HG03139 (cell line): ENCODE results near the gene AIP.
A peak's percentile ranks its signal among the peaks of the same experiment; 100 is the strongest.
"Not testable (repeated sequence)": the region's sequence is repeated elsewhere in the genome, so short reads cannot be mapped to it uniquely, and the experiment has no call there.

Experiments used
- ATAC-seq: cut with Tn5 transposase; IDR thresholded peaks from one replicate; pipeline ENCODE4 v1.9.1; 2021; ENCODE audit not compliant: unreplicated experiment

AIP gene

DNA sequence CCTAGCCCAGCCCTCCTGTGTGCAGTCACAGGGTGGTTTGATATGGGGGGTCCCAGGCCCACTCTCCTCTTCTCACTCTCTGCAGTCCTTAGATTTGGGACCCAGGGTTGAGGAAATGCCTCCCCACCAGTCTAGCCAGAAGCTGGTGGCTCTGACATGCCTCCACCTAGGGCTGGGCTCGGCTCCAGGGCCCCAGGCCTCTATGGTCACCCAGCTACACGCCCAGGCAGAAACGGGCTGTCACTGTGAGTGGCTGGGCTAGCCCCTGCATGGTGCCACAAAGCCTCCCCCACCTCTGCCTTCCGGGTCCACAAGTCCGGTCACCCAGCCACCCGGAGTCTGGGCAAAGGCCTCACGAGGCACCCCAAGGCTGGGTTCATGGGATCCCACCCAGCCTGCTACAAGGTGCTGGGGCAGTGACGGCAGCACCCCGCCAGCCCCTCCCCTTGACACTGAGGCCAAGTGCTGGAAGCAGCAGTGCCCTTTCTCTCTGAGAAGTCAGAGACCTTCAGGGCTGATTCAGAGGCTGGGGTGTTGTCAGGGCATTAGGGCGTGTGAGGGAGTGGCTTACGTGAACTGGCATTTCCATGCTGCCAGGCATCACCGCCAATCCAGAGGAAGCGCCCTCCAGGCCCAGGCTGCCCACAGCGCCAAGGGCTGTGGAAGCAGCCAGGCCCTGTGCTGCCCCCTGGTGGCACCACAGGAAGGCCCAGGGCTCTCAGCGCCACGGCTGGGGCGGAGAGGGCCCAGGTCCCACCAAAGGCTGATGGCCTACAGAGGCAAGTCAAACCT lies 23.0 kb downstream of the AIP start:
- ATAC-seq, result no peak

DNA sequence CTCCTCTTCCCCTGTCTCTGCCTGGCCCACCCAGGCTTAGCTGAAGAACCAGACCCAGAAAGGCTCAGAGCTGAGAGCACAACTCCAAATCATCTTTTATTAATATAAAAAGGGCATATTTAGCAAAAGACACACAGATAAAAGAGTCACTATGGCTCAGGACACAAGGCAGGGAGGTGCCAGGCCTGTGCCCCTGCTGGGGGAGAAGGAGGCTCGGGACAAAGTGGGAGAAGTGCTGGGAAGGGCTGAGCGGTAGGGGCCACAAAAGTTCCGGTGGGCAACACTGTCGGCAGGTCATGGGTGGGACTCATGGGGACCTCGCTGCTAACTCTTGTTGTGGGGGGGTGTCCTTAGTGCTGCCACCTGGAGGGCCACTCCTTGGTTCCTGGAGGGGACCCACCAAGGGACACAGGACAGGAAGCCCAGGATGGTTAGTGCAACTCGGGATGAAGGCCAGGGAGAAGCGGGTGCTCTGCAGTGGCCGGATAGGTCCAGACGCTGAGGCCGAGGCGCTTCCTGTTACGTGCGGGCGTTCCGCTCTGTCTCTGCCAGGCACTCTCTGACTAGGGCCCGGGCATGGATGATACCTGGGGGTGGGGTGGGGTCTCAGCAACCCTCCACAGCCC lies 23.7 kb downstream of the AIP start:
- no peak for ATAC-seq

DNA sequence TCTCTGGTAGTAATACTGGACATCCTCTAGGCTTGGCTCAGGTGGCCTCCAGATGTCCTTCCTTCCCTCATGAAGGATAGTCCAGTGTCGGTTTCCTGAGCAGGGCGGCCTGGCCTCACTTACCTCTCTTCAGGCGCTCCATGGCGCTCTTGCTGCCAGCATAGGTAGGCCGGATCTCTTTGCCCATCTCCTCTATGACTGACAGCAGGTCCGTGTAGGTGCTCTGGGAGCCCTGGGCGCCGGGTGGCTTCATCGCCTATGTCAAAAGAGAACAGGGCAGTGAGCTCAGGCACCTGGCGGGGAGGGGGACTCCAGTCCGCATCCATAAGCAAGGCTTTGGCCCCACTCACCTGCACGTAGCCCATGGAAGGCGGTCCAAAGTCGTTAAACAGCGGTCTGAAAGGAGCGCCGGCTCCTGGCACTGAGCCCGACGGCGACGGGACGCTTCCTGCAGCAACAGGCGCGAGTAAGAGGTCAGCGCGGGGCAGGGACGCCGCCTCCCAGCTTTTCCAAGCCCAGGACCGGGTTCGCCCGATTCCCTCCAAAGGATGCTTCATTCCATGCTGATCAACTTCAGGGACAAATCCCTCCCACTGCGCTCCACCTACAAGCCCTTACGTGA lies 24.5 kb downstream of the AIP start:
- ATAC-seq, result no peak

DNA sequence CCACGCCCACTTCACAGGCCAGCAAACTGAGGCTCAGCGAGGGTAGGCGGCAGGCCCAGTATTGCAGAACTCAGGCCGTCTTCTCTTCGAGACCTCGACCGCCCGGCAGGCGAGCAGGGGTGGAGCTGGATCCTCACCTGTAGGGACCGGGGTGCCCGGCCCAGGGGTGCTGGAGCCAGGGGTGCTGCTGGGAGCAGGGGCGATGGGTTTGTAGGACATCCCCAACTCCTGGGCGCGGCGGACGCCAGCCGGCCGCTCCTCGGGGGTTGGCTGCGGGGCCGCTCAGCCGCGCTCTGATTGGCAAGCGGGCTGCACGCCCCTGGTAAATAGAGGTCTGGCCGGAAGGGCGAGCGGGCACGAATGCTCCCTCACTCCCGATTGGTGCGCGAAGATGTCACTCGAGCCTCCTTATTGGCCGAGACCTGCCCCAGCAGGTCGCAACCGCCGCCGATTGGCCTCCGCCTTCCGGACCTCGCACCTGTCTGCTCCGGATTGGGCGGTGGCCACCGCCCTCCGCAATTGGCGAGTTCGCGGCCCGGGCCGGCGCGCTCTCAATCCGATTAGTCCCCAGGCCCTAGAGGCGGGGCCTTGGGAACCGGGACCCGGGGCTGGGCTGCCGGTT lies 25.1 kb downstream of the AIP start, which contains the start of gene CDK2AP2:
Gene CDK2AP2 (minus strand): TSS at position 299 of the 622 bp plus-strand sequence. CDS start 80 bp downstream, at position 219.
- ATAC-seq, result peak; percentile 62

DNA sequence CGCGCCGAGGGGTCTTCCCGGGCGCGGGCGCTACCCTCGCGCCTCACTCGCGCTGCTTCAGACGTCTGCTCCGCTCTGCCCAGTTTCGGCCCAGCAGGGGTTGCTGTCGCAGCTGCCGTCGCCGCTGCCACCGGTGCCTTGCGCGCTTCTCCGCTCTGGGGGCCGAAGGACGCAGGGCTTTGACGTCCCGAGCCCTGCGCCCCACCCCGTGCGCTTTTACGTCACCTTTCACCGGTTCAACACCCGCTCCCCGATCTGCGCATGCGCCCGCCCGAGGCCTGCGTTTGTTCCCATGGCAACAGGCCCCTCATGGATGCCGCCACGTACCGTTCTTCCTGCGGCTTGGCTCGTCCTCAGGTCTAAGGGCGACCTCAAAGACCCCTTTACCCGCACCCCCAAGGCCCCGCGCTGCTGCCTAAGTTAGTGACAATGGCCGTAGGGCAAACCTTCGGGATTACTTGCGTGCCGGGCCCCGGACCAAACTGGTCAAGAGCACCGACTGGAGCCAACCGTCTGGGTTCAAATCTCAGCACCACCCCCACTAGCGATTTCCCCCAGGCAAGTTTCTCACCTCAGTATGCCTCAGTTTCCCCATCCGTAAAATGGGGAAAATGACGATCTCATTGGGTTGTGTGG lies 25.8 kb downstream of the AIP start:
- peak; percentile 31 for ATAC-seq

DNA sequence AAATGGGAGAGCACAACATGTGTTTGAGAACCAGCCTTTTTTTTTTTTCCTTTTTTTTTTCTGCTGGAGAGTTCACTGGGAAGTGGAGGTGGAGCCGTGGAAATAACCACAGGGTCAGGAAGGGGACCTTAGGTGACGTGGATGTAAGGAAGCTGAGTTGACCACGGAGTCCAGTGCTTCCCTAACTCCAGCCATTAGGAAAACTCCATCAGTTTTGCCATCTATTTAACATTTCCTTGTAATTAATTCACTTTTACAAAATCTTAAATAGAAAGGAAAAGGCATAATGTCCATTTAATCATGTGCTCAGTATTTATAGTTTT lies 27.2 kb downstream of the AIP start:
- no peak for ATAC-seq

DNA sequence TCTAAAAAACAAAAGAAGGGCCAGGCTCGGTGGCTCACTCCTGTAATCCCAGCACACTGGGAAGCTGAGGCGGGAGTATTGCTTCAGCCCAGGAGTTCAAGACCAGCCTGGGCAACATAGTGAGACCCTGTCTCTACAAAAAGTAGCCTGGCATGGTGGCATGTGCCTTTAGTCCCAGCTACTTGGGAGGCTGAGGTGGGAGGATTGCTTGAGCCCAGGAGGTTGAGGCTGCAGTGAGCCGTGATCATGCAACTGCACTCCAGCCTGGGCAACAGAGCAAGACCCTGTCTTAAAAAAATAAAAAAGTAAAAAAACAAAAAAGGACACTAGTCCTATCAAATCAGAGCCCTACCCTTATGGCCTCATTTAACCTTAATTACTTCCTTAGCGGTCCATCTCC lies 28.7 kb downstream of the AIP start:
- not testable (repeated sequence) for ATAC-seq

DNA sequence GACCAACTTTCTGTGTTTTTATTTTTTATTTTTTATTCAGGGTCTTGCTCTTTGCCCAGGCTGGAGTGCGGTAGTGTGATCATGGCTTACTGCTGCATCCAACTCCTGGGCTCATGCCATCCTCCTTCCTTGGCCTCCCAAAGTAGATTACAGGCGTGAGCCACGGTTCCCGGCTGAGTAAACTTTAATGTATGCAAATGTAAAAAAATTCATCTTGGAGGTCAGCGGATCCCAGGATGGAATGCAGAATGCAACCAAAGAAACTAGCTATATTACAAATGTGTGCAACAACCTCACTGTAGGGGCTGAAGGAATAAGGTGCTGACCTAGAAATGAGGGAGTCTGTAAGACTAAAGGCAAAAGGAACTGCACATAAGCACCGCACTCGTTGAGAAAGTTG lies 31.3 kb downstream of the AIP start:
- ATAC-seq, result no peak

DNA sequence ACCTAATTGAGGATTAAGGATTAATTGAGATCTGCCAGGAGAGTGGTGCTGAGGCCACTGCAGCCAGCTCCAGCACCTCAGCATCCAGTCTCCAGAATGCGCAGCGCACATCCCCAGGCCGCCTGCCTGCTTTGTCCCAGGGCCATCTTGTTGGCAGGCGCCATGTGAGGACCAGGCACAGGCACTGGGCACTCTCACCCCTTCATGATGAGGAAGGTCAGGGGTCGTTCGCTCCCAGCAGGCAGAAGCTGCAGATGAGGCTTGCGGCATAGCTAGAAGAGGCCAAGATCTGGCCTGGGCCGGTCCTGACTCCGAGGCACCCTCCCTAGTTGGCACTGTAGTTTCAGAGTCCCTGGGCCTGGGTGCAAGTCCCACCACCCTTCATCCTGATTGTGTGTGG lies 34.0 kb downstream of the AIP start:
- ATAC-seq, result no peak

DNA sequence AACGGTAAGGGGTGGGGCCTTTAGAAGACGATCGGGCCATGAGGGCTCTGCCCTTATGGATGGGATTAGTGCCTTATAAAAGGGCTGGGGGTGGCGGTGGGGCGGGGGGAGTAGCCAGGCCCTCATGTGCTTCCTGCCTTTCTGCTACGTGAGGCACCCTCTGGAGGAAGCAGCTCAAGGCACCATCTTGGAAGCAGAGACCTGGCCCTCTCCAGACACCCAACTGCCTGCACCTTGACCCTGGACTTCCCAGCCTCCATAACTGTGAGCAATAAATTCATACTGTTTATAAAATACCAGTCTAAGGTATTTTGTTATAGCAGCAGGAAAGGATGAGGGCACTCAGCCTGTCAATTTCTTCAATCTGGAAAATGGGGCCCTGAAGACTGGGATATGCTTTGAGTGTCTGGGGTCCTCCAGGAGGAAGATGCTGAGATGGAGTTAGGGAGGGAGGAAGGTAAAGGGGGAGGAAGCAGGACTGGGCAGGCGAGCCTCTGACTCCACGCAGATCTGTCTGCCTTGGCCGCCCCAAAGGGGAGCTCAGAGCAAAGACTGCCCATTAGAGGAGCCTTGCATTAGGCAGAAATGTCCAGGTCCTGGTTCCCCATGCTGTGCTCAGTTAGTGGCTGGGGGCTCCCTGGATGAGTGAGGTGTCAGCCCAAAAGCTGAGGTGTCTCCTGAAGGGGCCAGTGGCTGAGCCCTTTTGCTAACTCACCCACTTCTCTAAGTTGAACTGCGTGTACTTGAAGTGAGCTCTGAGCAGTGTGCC lies 35.1 kb downstream of the AIP start:
- ATAC-seq, result no peak

DNA sequence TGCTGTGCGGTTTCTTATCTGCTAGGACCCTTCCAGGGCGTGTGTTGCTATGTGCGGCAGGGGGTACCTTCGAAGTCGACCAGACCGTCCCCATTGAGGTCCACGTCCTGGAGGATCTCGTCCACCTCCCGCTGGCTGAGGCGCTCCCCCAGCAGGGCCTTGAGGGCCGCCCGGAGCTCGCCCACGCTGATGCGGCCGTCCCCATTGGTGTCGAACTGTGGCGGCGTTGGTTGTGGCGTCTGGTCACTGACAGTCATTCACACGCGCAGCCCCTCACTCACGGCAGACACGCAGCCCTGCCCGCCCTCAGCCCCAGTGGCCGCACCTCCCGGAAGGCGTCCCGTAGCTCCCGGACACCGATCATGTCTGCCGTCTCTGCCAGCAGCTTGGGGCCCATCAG lies 36.9 kb downstream of the AIP start:
- ATAC-seq, result no peak

DNA sequence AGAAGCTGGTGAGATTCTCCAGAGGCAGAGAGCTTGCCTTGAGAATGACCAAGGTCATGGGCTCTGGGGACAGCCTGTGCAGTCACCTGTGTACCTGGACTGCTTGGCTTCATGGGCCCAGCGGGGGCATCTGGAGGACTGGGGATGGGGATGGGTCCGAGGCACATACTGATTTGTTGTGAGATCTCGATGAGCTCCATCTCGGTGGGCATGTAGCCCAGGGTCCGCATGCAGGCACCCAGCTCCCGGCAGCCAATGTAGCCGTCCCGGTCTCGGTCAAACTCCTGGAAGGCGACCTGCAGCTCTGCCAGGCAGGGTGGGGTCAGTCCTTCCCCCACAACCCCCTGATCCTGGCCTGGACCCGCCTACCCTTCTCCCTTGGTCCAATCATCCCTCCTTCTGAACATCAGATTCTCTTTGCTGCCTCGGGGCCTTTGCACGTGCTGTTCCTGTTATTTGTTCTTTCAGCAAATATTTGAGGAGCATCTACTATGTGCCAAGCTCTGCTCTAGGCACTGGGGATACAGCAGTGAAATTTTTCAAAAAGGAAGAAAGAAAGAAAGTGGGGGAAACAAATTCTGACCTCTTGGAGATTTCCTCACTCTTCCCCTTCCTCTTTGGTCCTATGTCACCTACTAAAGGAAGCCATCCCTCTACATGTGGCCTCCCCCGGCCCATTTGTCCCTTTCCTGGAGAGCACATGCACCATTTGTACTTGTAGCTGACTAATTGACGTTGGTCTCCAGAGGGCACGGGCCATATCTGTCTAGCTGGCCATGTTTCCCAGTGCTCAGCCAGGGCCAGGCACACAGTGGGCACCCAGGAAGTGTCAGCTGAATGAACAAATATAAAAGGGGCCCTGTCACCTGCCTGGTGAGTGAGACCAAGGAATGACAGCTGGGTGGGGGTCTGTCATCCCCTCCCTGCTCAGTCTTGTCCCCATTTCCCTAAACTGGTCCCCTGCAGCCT lies 38.3 kb downstream of the AIP start:
- ATAC-seq, result no peak

DNA sequence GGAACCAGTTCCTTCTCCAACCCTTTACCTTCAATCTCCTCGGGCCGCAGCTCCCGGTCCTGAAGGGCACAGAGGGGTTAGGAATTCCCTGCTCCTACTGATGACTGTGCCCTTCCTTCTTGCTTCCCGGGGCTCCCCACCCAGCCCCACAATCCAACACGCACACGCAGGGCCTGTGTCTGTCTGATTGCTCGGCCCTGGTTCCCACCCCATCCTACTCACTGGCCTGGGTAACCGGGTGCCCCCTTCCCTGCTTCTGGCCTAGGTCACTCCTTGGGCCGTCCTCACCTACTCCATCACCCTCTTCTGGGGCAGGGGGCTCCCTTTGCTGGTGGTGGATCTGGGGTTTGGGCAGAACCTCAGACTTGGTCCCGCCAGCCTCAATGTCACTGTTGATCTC lies 39.1 kb downstream of the AIP start:
- no peak for ATAC-seq

DNA sequence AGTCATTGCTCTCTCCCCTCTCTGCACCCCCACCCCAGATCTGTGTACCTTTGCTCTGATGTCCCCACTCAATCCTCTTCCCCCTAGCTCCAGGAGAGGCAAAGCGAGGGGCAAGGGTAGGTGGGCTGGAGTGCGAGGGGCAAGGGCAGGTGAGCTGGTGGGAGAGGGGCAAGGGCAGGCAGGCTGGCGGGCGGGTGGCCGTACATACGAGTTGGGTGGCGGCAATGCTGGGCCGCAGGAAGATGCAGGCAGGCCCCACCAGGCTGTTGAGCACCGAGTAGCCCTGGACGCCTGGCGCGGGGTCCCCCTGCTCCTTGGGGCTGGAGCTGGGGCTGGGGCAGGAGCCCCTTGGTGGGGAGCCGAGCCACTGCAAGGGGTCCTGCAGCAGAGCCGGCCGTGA lies 39.5 kb downstream of the AIP start:
- ATAC-seq, result no peak

DNA sequence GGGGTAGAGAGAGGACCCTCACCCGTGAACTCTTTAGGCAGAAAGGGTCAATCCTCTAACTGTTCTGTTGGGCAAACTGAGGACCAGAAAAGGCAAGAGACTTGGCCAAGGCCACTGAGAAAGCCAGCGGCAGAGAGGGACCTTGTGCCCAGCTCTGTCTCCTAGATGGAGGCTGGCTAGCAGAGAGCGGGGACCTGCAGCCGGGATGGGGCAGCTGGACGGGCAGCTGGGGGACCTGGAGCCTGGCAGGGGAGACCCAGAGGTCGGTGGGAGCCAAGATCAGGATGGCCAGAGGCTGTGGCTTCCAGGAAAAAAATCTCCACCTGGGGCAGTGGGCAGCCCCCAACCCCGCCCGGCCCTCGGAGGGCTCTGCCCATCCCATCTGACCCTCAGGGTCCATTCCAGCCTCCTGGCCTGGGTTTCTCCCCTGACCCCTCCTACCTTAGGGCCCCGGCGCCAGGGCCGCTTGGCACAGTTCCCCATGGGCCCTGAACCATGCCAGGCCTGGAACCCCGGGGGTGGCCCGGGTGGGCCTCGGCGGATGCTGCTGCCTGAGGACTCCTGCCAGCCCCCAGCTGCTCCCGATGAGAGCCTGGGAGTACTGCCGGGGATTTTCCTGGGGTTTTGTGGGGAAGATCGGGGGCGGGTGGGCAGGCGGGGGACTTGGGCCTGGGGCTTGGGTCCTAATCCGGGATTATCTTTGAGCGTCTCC lies 40.2 kb downstream of the AIP start, which contains the start of gene CABP2:
Gene CABP2 (minus strand): TSS at position 603 of the 712 bp plus-strand sequence. CDS start 120 bp downstream, at position 483.
- no peak for ATAC-seq

DNA sequence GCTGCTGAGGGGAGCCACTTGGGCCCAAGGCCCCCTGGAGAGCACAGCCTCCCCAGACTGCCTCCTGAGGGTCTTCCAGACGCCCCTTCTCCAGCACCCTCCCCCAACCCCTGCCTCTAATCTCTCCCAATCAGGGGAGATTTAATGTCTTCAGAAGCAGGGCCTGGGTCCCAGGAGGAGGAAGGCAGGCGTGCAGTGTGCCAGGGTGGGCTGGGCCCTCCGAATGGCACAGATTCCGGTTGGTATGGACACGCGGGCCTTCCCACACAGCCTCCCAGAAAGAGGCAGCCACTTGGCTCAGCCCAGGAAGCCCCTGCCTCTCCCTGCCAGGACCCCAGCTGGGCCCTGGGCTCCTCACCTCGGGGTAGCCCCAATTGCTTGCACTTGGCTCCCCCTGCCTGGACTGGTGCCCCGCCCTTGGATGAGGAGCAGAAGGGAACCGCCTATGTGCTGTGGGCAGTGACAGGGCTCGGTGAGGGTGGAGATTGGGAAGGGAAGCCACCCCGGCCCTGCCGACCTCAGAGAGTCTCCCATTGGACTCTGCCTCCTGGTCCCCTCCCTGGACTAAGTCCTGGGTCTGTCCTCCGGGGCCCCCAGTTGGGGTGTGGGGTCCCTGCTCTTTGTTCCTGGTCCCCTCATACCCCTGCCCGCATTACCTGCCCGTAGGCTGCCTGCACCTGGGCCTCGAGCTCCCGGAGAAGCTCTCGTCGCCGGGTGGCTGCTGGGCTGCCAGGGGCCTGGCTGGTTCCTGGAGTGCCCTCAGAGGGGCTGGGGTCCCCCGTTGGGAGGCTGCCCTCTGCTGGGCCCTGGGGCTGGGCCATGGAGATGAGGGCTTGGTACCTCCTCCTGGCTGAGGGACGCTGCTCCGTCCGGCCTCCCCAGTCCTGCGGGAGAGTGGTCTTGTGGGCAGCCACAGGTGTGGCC lies 41.0 kb downstream of the AIP start:
- ATAC-seq, result no peak

DNA sequence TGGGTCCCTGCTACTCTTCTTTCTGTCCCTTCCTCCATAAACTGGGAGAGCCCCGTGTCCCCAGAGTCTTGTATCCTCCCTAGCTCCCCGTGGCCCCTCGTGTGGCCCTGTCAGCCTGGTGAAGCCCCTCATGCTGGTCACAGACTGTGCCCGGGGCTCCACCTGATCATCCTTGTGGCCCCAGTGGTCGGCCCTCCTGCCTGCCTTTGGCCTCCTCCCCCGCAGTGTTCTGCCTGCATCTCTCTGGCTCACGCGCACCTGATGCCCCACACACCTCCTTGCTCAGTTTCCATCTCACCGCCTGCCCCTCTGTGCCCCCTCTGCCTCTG lies 41.6 kb downstream of the AIP start:
- no peak for ATAC-seq
